Measurements from ENCODE around the gene BPIFB6.

The BPIFB6 gene

GRCh38 chr20:33051333-33051732 lies 19.9 kb downstream of the BPIFB6 start:
- Histone ChIP-seq H3K4me3 (ENCODE audit: low read depth, low read length) (no peak overlapping the region), H3K9me3 (ENCODE audit: severe bottlenecking) (no peaks in the 10 kb centered on the region), H3K27ac (no peak overlapping the region), H3K36me3 (no peaks in the 10 kb centered on the region), H3K27me3 (ENCODE audit: insufficient read depth, low read depth, severe bottlenecking) (no peaks in the 10 kb centered on the region)
- no peak for DNase-seq
- no peak for TF ChIP-seq CTCF (IDR thresholded peaks at IDR 0.05; ENCODE audit: low read depth, low read length)

DNA sequence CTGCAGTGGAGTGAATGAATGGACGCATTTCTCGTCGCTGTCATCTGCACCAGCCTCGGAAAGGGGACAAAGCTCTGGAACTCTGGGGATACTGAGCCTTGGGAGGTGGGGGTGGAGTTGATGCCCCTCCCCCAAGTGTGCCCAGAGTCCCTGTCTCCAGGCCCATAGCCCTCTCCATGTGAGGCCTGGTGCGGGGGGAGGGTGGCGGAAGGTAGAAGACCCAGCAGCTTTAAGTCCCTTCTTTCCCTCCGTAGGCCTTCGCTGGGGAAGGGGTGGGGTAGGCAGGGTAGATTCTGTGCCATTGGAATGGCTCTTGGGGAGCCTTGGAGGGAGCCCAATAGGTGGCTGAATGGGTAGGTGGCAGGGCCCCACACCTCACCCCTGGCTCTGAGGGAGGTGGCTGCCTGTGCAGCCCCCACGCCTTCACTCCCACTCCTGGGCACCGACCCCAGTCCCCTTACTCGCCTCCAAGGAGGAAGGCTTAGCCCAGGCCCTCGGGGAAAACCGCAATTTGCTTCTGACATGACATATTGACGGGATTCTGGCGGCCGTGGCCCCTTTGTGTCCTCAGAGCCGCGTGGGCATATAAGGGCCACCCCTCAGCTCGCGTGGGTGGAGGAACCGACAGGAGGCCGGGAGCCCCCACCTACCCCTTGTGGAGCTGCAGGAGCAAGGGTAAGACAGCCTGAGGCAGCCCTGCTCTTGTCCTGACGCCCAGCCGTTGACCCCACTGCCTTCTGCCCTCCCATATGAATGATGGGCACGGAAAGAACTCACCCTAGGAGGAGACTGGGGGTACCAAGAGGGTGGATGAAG lies 22.1 kb downstream of the BPIFB6 start, which contains the start of gene BPIFB3:
TSS of gene BPIFB3 (plus strand) at position 613 of the 816 bp plus-strand sequence. CDS start 1,533 bp downstream, outside the sequence.
- Histone ChIP-seq H3K9me3 (ENCODE audit: severe bottlenecking) (no peaks in the 10 kb centered on the region), H3K36me3 (no peaks in the 10 kb centered on the region), H3K27ac (no peak within 1 kb of the TSS), H3K27me3 (ENCODE audit: insufficient read depth, low read depth, severe bottlenecking) (no peaks in the 10 kb centered on the region), H3K4me3 (ENCODE audit: low read depth, low read length) (no peak within 1 kb of the TSS)
- TF ChIP-seq CTCF (IDR thresholded peaks at IDR 0.05; ENCODE audit: low read depth, low read length) = no peak
- DNase-seq = no peak

GRCh38 chr20:33054381-33054780 lies 22.9 kb downstream of the BPIFB6 start:
- Histone ChIP-seq H3K36me3 (no peaks in the 10 kb centered on the region), H3K27ac (no peak overlapping the region), H3K27me3 (ENCODE audit: insufficient read depth, low read depth, severe bottlenecking) (no peaks in the 10 kb centered on the region), H3K4me3 (ENCODE audit: low read depth, low read length) (no peak overlapping the region), H3K9me3 (ENCODE audit: severe bottlenecking) (no peaks in the 10 kb centered on the region)
- TF ChIP-seq CTCF (IDR thresholded peaks at IDR 0.05; ENCODE audit: low read depth, low read length) = no peak
- no peak for DNase-seq

- Histone ChIP-seq H3K27ac (no peak overlapping the region), H3K4me3 (ENCODE audit: low read depth, low read length) (no peak overlapping the region), H3K36me3 (no peaks in the 10 kb centered on the region), H3K27me3 (ENCODE audit: insufficient read depth, low read depth, severe bottlenecking) (no peaks in the 10 kb centered on the region), H3K9me3 (ENCODE audit: severe bottlenecking) (no peaks in the 10 kb centered on the region)
- DNase-seq = no peak
- no peak for TF ChIP-seq CTCF (IDR thresholded peaks at IDR 0.05; ENCODE audit: low read depth, low read length)
Measured at GRCh38 chr20:33054791-33055190, 23.3 kb downstream of the BPIFB6 start.

- TF ChIP-seq CTCF (IDR thresholded peaks at IDR 0.05; ENCODE audit: low read depth, low read length) = no peak
- H3K9me3 ChIP-seq (ENCODE audit: severe bottlenecking) = no peaks in the 10 kb centered on the region
- no peaks in the 10 kb centered on the region for H3K36me3 ChIP-seq
- DNase-seq = no peak
- no peak overlapping the region for H3K27ac ChIP-seq
- H3K4me3 ChIP-seq (ENCODE audit: low read depth, low read length) = no peak overlapping the region
- H3K27me3 ChIP-seq (ENCODE audit: insufficient read depth, low read depth, severe bottlenecking) = no peaks in the 10 kb centered on the region
Measured at GRCh38 chr20:33059136-33059535, 27.7 kb downstream of the BPIFB6 start.

Measured in WERI-Rb-1 (cell line).